ENCODE measurements around the gene DCST1. TPM values are rescaled to one million over a fixed set of nuclear protein-coding genes. Genes with fewer than 3 reads are reported as not detected.

Gene DCST1
- total RNA-seq, 1 donor from 2014 or later, result 0.31 TPM

- DNase-seq (ENCODE audit: low spot score), result no peak
- intact Hi-C loops (cut with DNase I), result no loop called here
- ATAC-seq, result no peak
These were observed 46.1 kb downstream of the DCST1 start for GRCh38 chr1:155079487-155080311.

- ATAC-seq (no peak), DNase-seq (ENCODE audit: low spot score) (no peak)
- intact Hi-C loops (cut with DNase I), result no loop called here
These were observed 46.9 kb downstream of the DCST1 start for GRCh38 chr1:155080312-155081228.

GRCh38 chr1:155081472-155082300 lies 48.1 kb downstream of the DCST1 start:
- no peak for DNase-seq (ENCODE audit: low spot score)
- intact Hi-C loops (cut with DNase I), result no loop called here
- ATAC-seq, result no peak

- no peak for ATAC-seq
- no peak for DNase-seq (ENCODE audit: low spot score)
- intact Hi-C loops (cut with DNase I), result no loop called here
These were observed 48.9 kb downstream of the DCST1 start for GRCh38 chr1:155082301-155083051.

- ATAC-seq, result no peak
- DNase-seq (ENCODE audit: low spot score), result no peak
- intact Hi-C loops (cut with DNase I), result no loop called here
These were observed 49.5 kb downstream of the DCST1 start for GRCh38 chr1:155083052-155083541.

- intact Hi-C loops (cut with DNase I), result no loop called here
- ATAC-seq, result peak; percentile 5
- no peak for DNase-seq (ENCODE audit: low spot score)
These were observed 50.5 kb downstream of the DCST1 start for GRCh38 chr1:155083865-155084721.

- intact Hi-C loops (cut with DNase I), result no loop called here
- ATAC-seq (peak; percentile 90), DNase-seq (ENCODE audit: low spot score) (peak; percentile 95)
These were observed 51.3 kb downstream of the DCST1 start for GRCh38 chr1:155084722-155085503.

GRCh38 chr1:155085504-155086127 lies 52.0 kb downstream of the DCST1 start:
- DNase-seq (ENCODE audit: low spot score), result no peak
- intact Hi-C loops (cut with DNase I), result no loop called here
- peak; percentile 22 for ATAC-seq

GRCh38 chr1:155086128-155086741 lies 52.6 kb downstream of the DCST1 start:
- no peak for DNase-seq (ENCODE audit: low spot score)
- peak; percentile 38 for ATAC-seq
- intact Hi-C loops (cut with DNase I), result no loop called here

GRCh38 chr1:155086856-155087535 lies 53.4 kb downstream of the DCST1 start:
- intact Hi-C loops (cut with DNase I), result no loop called here
- ATAC-seq, result no peak
- DNase-seq (ENCODE audit: low spot score), result no peak

- DNase-seq (ENCODE audit: low spot score) (peak; percentile 89), ATAC-seq (peak; percentile 57)
- intact Hi-C loops (cut with DNase I), result loop anchor here (5.0 kb wide), 1 partner anchor 76 kb away; no protein-coding TSS in a partner anchor
These were observed 57.7 kb downstream of the DCST1 start for GRCh38 chr1:155091071-155092051.

- DNase-seq (ENCODE audit: low spot score) (no peak), ATAC-seq (no peak)
- intact Hi-C loops (cut with DNase I), result loop anchor here (5.0 kb wide), 1 partner anchor 75 kb away; no protein-coding TSS in a partner anchor
These were observed 58.5 kb downstream of the DCST1 start for GRCh38 chr1:155092131-155092530.

GRCh38 chr1:155092641-155093040 lies 59.0 kb downstream of the DCST1 start:
- intact Hi-C loops (cut with DNase I), result loop anchor here (5.0 kb wide), 1 partner anchor 75 kb away; no protein-coding TSS in a partner anchor
- ATAC-seq, result no peak
- DNase-seq (ENCODE audit: low spot score), result no peak

Data from sciatic nerve (tissue), 2 donors.